HepG2 (cell line): ENCODE data around the gene CDCA5. TPM values are rescaled to one million over a fixed set of nuclear protein-coding genes. Genes with fewer than 3 reads are reported as not detected.

ENCODE experiments used
- ARID2 ChIP-seq: sonication (generic); formaldehyde crosslinking; IDR thresholded peaks from 2 replicates; pipeline ENCODE4 v1.8.1; 2022; ENCODE audit warnings: mild to moderate bottlenecking, missing genetic modification reagents, borderline replicate concordance
- ASH2L ChIP-seq: fragments of 300-600, 200-600 bp; sonication (generic); IDR thresholded peaks from 2 replicates; pipeline ENCODE4 v1.7.0; 2017; ENCODE audit warnings: low read depth, mild to moderate bottlenecking, moderate library complexity, mixed read lengths, low read length; ENCODE audit not compliant: insufficient read length
- CBX2 ChIP-seq, 2 experiments: fragments of 200-600 bp in 1 of 2; sonication (generic); formaldehyde crosslinking in 1 of 2; IDR thresholded peaks; 2 replicates each; pipeline versions ENCODE4 v1.7.0 to v1.8.1; 2018 to 2022; ENCODE audit warnings: low read depth in 2 of 2, low read length in 1 of 2, mild to moderate bottlenecking in 1 of 2, missing genetic modification reagents in 1 of 2
- DPF2 ChIP-seq: sonication (generic); formaldehyde crosslinking; IDR thresholded peaks from 2 replicates; pipeline ENCODE4 v1.4.0; 2020; ENCODE audit warnings: mild to moderate bottlenecking, low read depth, missing genetic modification reagents, borderline replicate concordance
- ELF1 ChIP-seq: sonication (generic); formaldehyde crosslinking; IDR thresholded peaks from 2 replicates; pipeline ENCODE4 v1.4.0; 2020; ENCODE audit warnings: missing genetic modification reagents
- GATAD2A ChIP-seq: IDR thresholded peaks from 2 replicates; pipeline ENCODE4 v1.6.1; 2016
- HNF4A ChIP-seq: sonication (generic); formaldehyde crosslinking; IDR thresholded peaks from 2 replicates; pipeline ENCODE4 v1.4.0; 2020; ENCODE audit warnings: missing genetic modification reagents
- KAT2B ChIP-seq: fragments of 150-350 bp; IDR thresholded peaks from 2 replicates; pipeline ENCODE4 v1.6.1; 2014; ENCODE audit warnings: low read depth, low read length, borderline replicate concordance
- KDM5B ChIP-seq: sonication (generic); formaldehyde crosslinking; IDR thresholded peaks from 2 replicates; pipeline ENCODE4 v1.4.0; 2020; ENCODE audit warnings: missing genetic modification reagents, mild to moderate bottlenecking, borderline replicate concordance
- NFE2L2 ChIP-seq: fragments of 150-350 bp; IDR thresholded peaks from 2 replicates; pipeline ENCODE4 v1.6.1; 2014; ENCODE audit warnings: low read length
- PHF21A ChIP-seq: sonication (generic); formaldehyde crosslinking; IDR thresholded peaks from 2 replicates; pipeline ENCODE4 v1.5.0; 2020; ENCODE audit warnings: mild to moderate bottlenecking, missing genetic modification reagents
- RCOR2 ChIP-seq: IDR thresholded peaks from 2 replicates; pipeline ENCODE4 v1.6.1; 2016; ENCODE audit warnings: missing biosample characterization, missing genetic modification reagents
- SMAD9 ChIP-seq: sonication (generic); formaldehyde crosslinking; IDR thresholded peaks from 2 replicates; pipeline ENCODE4 v1.5.1; 2020; ENCODE audit warnings: mild to moderate bottlenecking, missing genetic modification reagents
- SOX6 ChIP-seq, 2 experiments: fragments of 450-650 bp in 1 of 2; sonication (generic) in 1 of 2; formaldehyde crosslinking in 1 of 2; IDR thresholded peaks; 2 replicates each; pipeline versions ENCODE4 v1.4.0 to v1.6.1; 2017 to 2020; ENCODE audit warnings: antibody characterized with exemption in 1 of 2, mild to moderate bottlenecking in 1 of 2, missing genetic modification reagents in 1 of 2
- SRY ChIP-seq: sonication (generic); formaldehyde crosslinking; IDR thresholded peaks from 2 replicates; pipeline ENCODE4 v1.8.0; 2022; ENCODE audit warnings: mild to moderate bottlenecking, missing genetic modification reagents
- ZFAT ChIP-seq: sonication (generic); formaldehyde crosslinking; conservative IDR thresholded peaks from 2 replicates; pipeline ENCODE4 v1.8.1; 2023; ENCODE audit warnings: missing genetic modification reagents, inconsistent platforms
- ZNF17 ChIP-seq: sonication (generic); formaldehyde crosslinking; IDR thresholded peaks from 2 replicates; pipeline ENCODE4 v1.5.0; 2020; ENCODE audit warnings: mild to moderate bottlenecking, missing genetic modification reagents
- ZNF33B ChIP-seq: sonication (generic); formaldehyde crosslinking; IDR thresholded peaks from 2 replicates; pipeline ENCODE4 v1.5.1; 2020; ENCODE audit warnings: mild to moderate bottlenecking, missing genetic modification reagents
- ZNF496 ChIP-seq: sonication (generic); formaldehyde crosslinking; IDR thresholded peaks from 2 replicates; pipeline ENCODE4 v1.8.1; 2023; ENCODE audit warnings: mild to moderate bottlenecking, moderate library complexity, missing genetic modification reagents; ENCODE audit not compliant: insufficient replicate concordance
- ZNF768 ChIP-seq: sonication (generic); formaldehyde crosslinking; IDR thresholded peaks from 2 replicates; pipeline ENCODE4 v1.4.0; 2020; ENCODE audit warnings: missing genetic modification reagents
- ZNF776 ChIP-seq: sonication (generic); formaldehyde crosslinking; IDR thresholded peaks from 2 replicates; pipeline ENCODE4 v1.4.0; 2020; ENCODE audit warnings: mild to moderate bottlenecking, missing genetic modification reagents
- polyA plus RNA-seq, 8 experiments: library from polyadenylated mRNA; depleted of rRNA in 3 of 8; stranded (reverse) in 7 of 8; unstranded in 1 of 8; fragments of >200 nt; fragmentation: Illumina TruSeq in 4 of 8; extraction: Trizol in 4 of 8; gene quantifications; 2 replicates each; pipeline versions ENCODE4 v1.2.1 to v1.2.3, GENCODE V29; 2011 to 2016; ENCODE audit warnings: low read depth in 4 of 8, missing spikeins in 1 of 8, mixed read lengths in 1 of 8; ENCODE audit not compliant: insufficient read depth in 1 of 8
- total RNA-seq, 5 experiments: library from RNA; depleted of rRNA; stranded (reverse); fragments of >200 nt; fragmentation: Illumina TruSeq; extraction: Trizol; gene quantifications; 2 replicates each; pipeline ENCODE4 v1.2.3, GENCODE V29; 2016; ENCODE audit warnings: low read depth in 1 of 5
- TF ChIP-seq, protein P1 (sequence below): IDR thresholded peaks from 2 replicates; pipeline ENCODE4 v1.6.1; 2016; ENCODE audit warnings: missing biosample characterization, missing genetic modification reagents, low read depth
- TF ChIP-seq, protein P2 (sequence below): sonication (generic); formaldehyde crosslinking; IDR thresholded peaks from 2 replicates; pipeline ENCODE4 v1.8.1; 2023; ENCODE audit warnings: mild to moderate bottlenecking, moderate library complexity, missing genetic modification reagents
- TF ChIP-seq, protein P3 (sequence below): sonication (generic); formaldehyde crosslinking; IDR thresholded peaks from 2 replicates; pipeline ENCODE4 v1.5.1; 2020; ENCODE audit warnings: mild to moderate bottlenecking, missing genetic modification reagents, moderate library complexity
- TF ChIP-seq, protein P4 (sequence below): sonication (generic); formaldehyde crosslinking; IDR thresholded peaks from 2 replicates; pipeline ENCODE4 v1.8.1; 2023; ENCODE audit warnings: mild to moderate bottlenecking, inconsistent platforms, moderate library complexity, missing genetic modification reagents, borderline replicate concordance

CDCA5 gene
- total and polyA plus RNA-seq, 2 of the 13 experiments (the other 11 are each of a cell fraction or from before 2014, with no cell fraction given) = 13.5 to 50.6 TPM

DNA sequence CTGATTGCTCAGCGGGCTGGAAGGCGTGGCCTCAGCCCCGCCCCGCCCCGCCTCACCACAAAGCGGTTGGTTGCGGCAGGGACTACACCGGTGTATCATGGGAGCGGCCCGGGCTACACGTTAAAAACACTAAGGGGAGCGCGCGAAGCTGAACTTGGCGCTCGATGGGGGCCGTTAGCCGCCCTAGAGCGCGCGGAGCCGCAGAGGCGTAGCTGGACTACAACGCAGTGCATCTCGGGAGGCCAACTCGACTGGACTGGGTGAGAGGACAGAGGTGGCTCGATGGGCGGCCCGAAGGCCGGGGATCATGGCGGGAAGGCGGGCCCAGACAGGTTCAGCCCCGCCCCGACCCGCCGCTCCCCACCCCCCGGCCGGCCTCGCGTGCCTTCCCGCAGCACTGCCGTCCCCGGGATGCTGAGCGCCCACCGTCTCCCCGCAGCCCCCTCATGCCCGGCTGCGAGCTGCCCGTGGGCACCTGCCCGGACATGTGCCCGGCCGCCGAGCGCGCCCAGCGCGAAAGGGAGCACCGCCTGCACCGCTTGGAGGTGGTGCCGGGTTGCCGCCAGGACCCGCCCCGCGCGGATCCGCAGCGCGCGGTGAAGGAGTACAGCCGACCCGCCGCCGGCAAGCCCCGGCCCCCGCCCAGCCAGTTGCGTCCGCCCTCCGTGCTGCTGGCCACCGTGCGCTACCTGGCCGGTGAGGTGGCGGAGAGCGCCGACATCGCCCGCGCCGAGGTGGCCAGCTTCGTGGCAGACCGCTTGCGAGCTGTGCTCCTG is 42.8 kb downstream of the CDCA5 start, which contains the start of gene SAC3D1 (continued):
- TF ChIP-seq, protein P1, sequence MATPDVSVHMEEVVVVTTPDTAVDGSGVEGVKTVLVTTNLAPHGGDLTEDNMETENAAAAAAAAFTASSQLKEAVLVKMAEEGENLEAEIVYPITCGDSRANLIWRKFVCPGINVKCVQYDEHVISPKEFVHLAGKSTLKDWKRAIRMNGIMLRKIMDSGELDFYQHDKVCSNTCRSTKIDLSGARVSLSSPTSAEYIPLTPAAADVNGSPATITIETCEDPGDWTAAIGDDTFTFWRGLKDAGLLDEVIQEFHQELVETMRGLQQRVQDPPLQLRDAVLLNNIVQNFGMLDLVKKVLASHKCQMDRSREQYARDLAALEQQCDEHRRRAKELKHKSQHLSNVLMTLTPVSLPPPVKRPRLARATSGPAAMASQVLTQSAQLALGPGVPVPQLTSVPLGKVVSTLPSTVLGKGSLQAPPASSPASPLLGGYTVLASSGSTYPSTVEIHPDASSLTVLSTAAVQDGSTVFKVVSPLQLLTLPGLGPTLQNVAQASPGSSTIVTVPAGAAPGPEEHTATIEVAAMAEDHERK (CRISPR knock-in tag) = peak; percentile 38
- TF ChIP-seq HNF4A = peak; percentile 47; the same call in 1 of the 2 replicates
- TF ChIP-seq ZNF768 (CRISPR knock-in tag) = peak; percentile 68; the same call in 1 of the 2 replicates
- TF ChIP-seq, protein P2, sequence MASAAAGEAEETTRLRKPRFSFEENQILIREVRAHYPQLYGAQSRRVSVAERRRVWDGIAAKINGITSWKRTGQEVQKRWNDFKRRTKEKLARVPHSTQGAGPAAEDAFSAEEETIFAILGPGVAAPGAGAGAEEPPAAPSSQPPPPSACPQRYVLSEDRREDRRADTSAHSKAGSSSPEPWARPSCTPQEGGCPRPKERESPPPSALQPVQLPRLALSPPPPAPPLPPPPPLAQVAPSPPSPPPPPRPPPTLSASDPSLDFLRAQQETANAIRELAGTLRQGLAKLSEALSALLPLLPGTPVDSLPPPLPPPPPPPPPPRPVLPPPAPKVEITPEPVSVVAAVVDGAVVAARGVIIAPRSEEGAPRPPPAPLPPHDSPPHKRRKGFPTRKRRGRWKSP (CRISPR knock-in tag) = peak; percentile 82
- no peak for TF ChIP-seq CBX2 (IDR thresholded peaks at IDR 0.05; ENCODE audit: low read depth, low read length)
- TF ChIP-seq CBX2 (CRISPR knock-in tag; IDR thresholded peaks at IDR 0.05; ENCODE audit: low read depth) = no peak
- no peak for TF ChIP-seq ZFAT (CRISPR knock-in tag)
- TF ChIP-seq ZNF17 (CRISPR knock-in tag) = no peak
- no peak for TF ChIP-seq SMAD9 (CRISPR knock-in tag)
- TF ChIP-seq GATAD2A (CRISPR knock-in tag) = peak; percentile 49
- peak; percentile 91; the same call in 1 of the 2 replicates for TF ChIP-seq PHF21A
- TF ChIP-seq SOX6 (IDR thresholded peaks at IDR 0.05) = no peak
- TF ChIP-seq SOX6 (CRISPR knock-in tag; IDR thresholded peaks at IDR 0.05) = peak; percentile 66
- peak; percentile 71 for TF ChIP-seq ASH2L
- no peak for TF ChIP-seq NFE2L2
- no peak for TF ChIP-seq KAT2B
- TF ChIP-seq SRY (CRISPR knock-in tag) = peak; percentile 45; the same call in 1 of the 2 replicates
- peak; percentile 45; the same call in 1 of the 2 replicates for TF ChIP-seq ELF1 (CRISPR knock-in tag)
- no peak for TF ChIP-seq ARID2 (CRISPR knock-in tag)
- TF ChIP-seq ZNF776 (CRISPR knock-in tag) = 0 out of 2 replicates have a peak, but pooled peaks have one; percentile 24
- TF ChIP-seq ZNF496 (CRISPR knock-in tag) = no peak
- no peak for TF ChIP-seq ZNF33B
- TF ChIP-seq KDM5B = peak; percentile 68; the same call in 1 of the 2 replicates
- TF ChIP-seq, protein P3, sequence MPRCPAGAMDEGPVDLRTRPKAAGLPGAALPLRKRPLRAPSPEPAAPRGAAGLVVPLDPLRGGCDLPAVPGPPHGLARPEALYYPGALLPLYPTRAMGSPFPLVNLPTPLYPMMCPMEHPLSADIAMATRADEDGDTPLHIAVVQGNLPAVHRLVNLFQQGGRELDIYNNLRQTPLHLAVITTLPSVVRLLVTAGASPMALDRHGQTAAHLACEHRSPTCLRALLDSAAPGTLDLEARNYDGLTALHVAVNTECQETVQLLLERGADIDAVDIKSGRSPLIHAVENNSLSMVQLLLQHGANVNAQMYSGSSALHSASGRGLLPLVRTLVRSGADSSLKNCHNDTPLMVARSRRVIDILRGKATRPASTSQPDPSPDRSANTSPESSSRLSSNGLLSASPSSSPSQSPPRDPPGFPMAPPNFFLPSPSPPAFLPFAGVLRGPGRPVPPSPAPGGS = peak; percentile 68
- TF ChIP-seq, protein P4, sequence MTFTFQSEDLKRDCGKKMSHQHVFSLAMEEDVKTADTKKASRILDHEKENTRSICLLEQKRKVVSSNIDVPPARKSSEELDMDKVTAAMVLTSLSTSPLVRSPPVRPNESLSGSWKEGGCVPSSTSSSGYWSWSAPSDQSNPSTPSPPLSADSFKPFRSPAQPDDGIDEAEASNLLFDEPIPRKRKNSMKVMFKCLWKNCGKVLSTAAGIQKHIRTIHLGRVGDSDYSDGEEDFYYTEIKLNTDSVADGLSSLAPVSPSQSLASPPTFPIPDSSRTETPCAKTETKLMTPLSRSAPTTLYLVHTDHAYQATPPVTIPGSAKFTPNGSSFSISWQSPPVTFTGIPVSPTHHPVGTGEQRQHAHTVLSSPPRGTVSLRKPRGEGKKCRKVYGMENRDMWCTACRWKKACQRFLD (CRISPR knock-in tag) = peak; percentile 14; the same call in 1 of the 2 replicates
- TF ChIP-seq RCOR2 (CRISPR knock-in tag) = no peak
- no peak for TF ChIP-seq DPF2
